ENCODE results near the gene APOD.
A peak's percentile ranks its signal among the peaks of the same experiment; 100 is the strongest.

Gene APOD

GRCh38 chr3:195553268-195553667, 30.5 kb downstream of the APOD start:
- DNase-seq (ENCODE audit: low spot score), result no peak

GRCh38 chr3:195551381-195551978, 32.3 kb downstream of the APOD start:
- no peak for DNase-seq (ENCODE audit: low spot score)

- no peak for DNase-seq (ENCODE audit: low spot score)
Measured at GRCh38 chr3:195550723-195551122, 33.0 kb downstream of the APOD start.

- DNase-seq (ENCODE audit: low spot score), result peak; percentile 90
Measured at GRCh38 chr3:195549931-195550519, 33.7 kb downstream of the APOD start.

- no peak for DNase-seq (ENCODE audit: low spot score)
Measured at GRCh38 chr3:195548987-195549386, 34.8 kb downstream of the APOD start.

GRCh38 chr3:195548501-195548900, 35.2 kb downstream of the APOD start:
- DNase-seq (ENCODE audit: low spot score), result no peak

GRCh38 chr3:195548006-195548405, 35.7 kb downstream of the APOD start:
- DNase-seq (ENCODE audit: low spot score), result no peak

- DNase-seq (ENCODE audit: low spot score), result no peak
Measured at GRCh38 chr3:195546130-195546560, 37.6 kb downstream of the APOD start.

- no peak for DNase-seq (ENCODE audit: low spot score)
Measured at GRCh38 chr3:195544634-195545033, 39.1 kb downstream of the APOD start.

GRCh38 chr3:195544230-195544536, 39.6 kb downstream of the APOD start:
- DNase-seq (ENCODE audit: low spot score), result no peak

GRCh38 chr3:195543500-195544229, 40.1 kb downstream of the APOD start:
- no peak for DNase-seq (ENCODE audit: low spot score)

- peak; percentile 87 for DNase-seq (ENCODE audit: low spot score)
Measured at GRCh38 chr3:195542698-195543499, 40.8 kb downstream of the APOD start, which contains the start of gene PPP1R2. PPP1R2 (minus strand) TSS chr3:195543325; CDS start chr3:195543025, 300 bp downstream.

GRCh38 chr3:195542316-195542697, 41.4 kb downstream of the APOD start:
- DNase-seq (ENCODE audit: low spot score), result no peak

- peak; percentile 26 for DNase-seq (ENCODE audit: low spot score)
Measured at GRCh38 chr3:195540511-195540910, 43.2 kb downstream of the APOD start.

- no peak for DNase-seq (ENCODE audit: low spot score)
Measured at GRCh38 chr3:195540027-195540426, 43.7 kb downstream of the APOD start.

GRCh38 chr3:195539479-195539878, 44.3 kb downstream of the APOD start:
- DNase-seq (ENCODE audit: low spot score), result no peak

- DNase-seq (ENCODE audit: low spot score), result peak; percentile 47
Measured at GRCh38 chr3:195537995-195538394, 45.7 kb downstream of the APOD start.

GRCh38 chr3:195535293-195535692, 48.4 kb downstream of the APOD start:
- no peak for DNase-seq (ENCODE audit: low spot score)

- DNase-seq (ENCODE audit: low spot score), result no peak
Measured at GRCh38 chr3:195532834-195533233, 50.9 kb downstream of the APOD start.

- no peak for DNase-seq (ENCODE audit: low spot score)
Measured at GRCh38 chr3:195532345-195532744, 51.4 kb downstream of the APOD start.

- DNase-seq (ENCODE audit: low spot score), result no peak
Measured at GRCh38 chr3:195531683-195532082, 52.1 kb downstream of the APOD start.

- no peak for DNase-seq (ENCODE audit: low spot score)
Measured at GRCh38 chr3:195526492-195526891, 57.2 kb downstream of the APOD start.
